ENCODE results near the gene TRA2A. TPM values are rescaled to one million over a fixed set of nuclear protein-coding genes. Genes with fewer than 3 reads are reported as not detected.
"Not testable (repeated sequence)": the region's sequence is repeated elsewhere in the genome, so short reads cannot be mapped to it uniquely, and the experiment has no call there.

TRA2A gene
- total and polyA plus RNA-seq, 2 donors (not counting 1 experiment from before 2014, with no cell fraction given): 30.4 to 57.9 TPM

GRCh38 chr7:23491502-23491901, 40.3 kb downstream of the TRA2A start:
- Histone ChIP-seq H3K9ac (ENCODE audit: insufficient read depth, low read length) (no peak overlapping the region), H3K4me3 (replicated peaks in 1 of 4; ENCODE audit: control extremely low read depth in 1 of 4, insufficient read depth in 1 of 4, low read depth in 3 of 4, low read length in 4 of 4) (peak overlapping the region in 1 of 4 experiments; percentile 63), H3K79me2 (ENCODE audit: control insufficient read depth, insufficient read depth, low read length) (no peaks in the 10 kb centered on the region), H3K27ac (ENCODE audit: insufficient read depth, low read length) (no peak overlapping the region), H3K4me1 (ENCODE audit: control insufficient read depth, extremely low read depth, insufficient read depth, low read length) (no peaks in the 10 kb centered on the region), H3K4me2 (ENCODE audit: extremely low read depth, insufficient read depth, low read length) (no peak overlapping the region), H3K9me3 (ENCODE audit: control insufficient read depth, insufficient read depth, low read depth, low read length) (no peaks in the 10 kb centered on the region), H2AFZ (ENCODE audit: low read length) (no peak overlapping the region), H3K36me3 (ENCODE audit: control insufficient read depth, insufficient read depth, low read length) (no peaks in the 10 kb centered on the region), H3K27me3 (ENCODE audit: control insufficient read depth, insufficient read depth, low read length) (no peaks in the 10 kb centered on the region), H4K20me1 (ENCODE audit: control insufficient read depth, extremely low read depth, insufficient read depth, low read length) (no peaks in the 10 kb centered on the region)
- no peak for TF ChIP-seq EZH2 (IDR thresholded peaks at IDR 0.05; ENCODE audit: low read length, missing control alignments)
- TF ChIP-seq CTCF (conservative IDR thresholded peaks at IDR 0.05 in 1 of 2, IDR thresholded peaks at IDR 0.05 in 1 of 2; ENCODE audit: low read depth in 1 of 2, low read length in 2 of 2): no peak
- no peak for DNase-seq (ENCODE audit: low read depth in 2 of 2)

- H3K4me2 ChIP-seq (ENCODE audit: extremely low read depth, insufficient read depth, low read length): peak overlapping the region; percentile 23
- peak; percentile 25 to 57 for DNase-seq (ENCODE audit: low read depth in 2 of 2)
- peak overlapping the region; percentile 21 to 63 (median 40) for H3K4me3 ChIP-seq (replicated peaks in 1 of 4; ENCODE audit: control extremely low read depth in 1 of 4, insufficient read depth in 1 of 4, low read depth in 3 of 4, low read length in 4 of 4)
- H3K9ac ChIP-seq (ENCODE audit: insufficient read depth, low read length): peak overlapping the region; percentile 44
- no peaks in the 10 kb centered on the region for H3K79me2 ChIP-seq (ENCODE audit: control insufficient read depth, insufficient read depth, low read length)
- no peaks in the 10 kb centered on the region for H3K4me1 ChIP-seq (ENCODE audit: control insufficient read depth, extremely low read depth, insufficient read depth, low read length)
- no peaks in the 10 kb centered on the region for H3K9me3 ChIP-seq (ENCODE audit: control insufficient read depth, insufficient read depth, low read depth, low read length)
- no peak for TF ChIP-seq CTCF (conservative IDR thresholded peaks at IDR 0.05 in 1 of 2, IDR thresholded peaks at IDR 0.05 in 1 of 2; ENCODE audit: low read depth in 1 of 2, low read length in 2 of 2)
- TF ChIP-seq EZH2 (IDR thresholded peaks at IDR 0.05; ENCODE audit: low read length, missing control alignments): no peak
- peak overlapping the region; percentile 35 for H2AFZ ChIP-seq (ENCODE audit: low read length)
- no peaks in the 10 kb centered on the region for H3K36me3 ChIP-seq (ENCODE audit: control insufficient read depth, insufficient read depth, low read length)
- no peaks in the 10 kb centered on the region for H3K27me3 ChIP-seq (ENCODE audit: control insufficient read depth, insufficient read depth, low read length)
- H3K27ac ChIP-seq (ENCODE audit: insufficient read depth, low read length): peak overlapping the region; percentile 43
- no peaks in the 10 kb centered on the region for H4K20me1 ChIP-seq (ENCODE audit: control insufficient read depth, extremely low read depth, insufficient read depth, low read length)
Measured at GRCh38 chr7:23490357-23491135, 41.2 kb downstream of the TRA2A start.

GRCh38 chr7:23488714-23489113, 43.1 kb downstream of the TRA2A start:
- not testable (repeated sequence) for H2AFZ ChIP-seq (ENCODE audit: low read length); H3K4me2 ChIP-seq (ENCODE audit: extremely low read depth, insufficient read depth, low read length); H3K27ac ChIP-seq (ENCODE audit: insufficient read depth, low read length); H3K4me3 ChIP-seq (replicated peaks in 1 of 4; ENCODE audit: control extremely low read depth in 1 of 4, insufficient read depth in 1 of 4, low read depth in 3 of 4, low read length in 4 of 4); H3K9ac ChIP-seq (ENCODE audit: insufficient read depth, low read length); H3K9me3 ChIP-seq (ENCODE audit: control insufficient read depth, insufficient read depth, low read depth, low read length); H3K79me2 ChIP-seq (ENCODE audit: control insufficient read depth, insufficient read depth, low read length); H3K4me1 ChIP-seq (ENCODE audit: control insufficient read depth, extremely low read depth, insufficient read depth, low read length); H3K27me3 ChIP-seq (ENCODE audit: control insufficient read depth, insufficient read depth, low read length); DNase-seq (ENCODE audit: low read depth in 2 of 2); H3K36me3 ChIP-seq (ENCODE audit: control insufficient read depth, insufficient read depth, low read length); H4K20me1 ChIP-seq (ENCODE audit: control insufficient read depth, extremely low read depth, insufficient read depth, low read length)
